ENCODE measurements around the gene APBB2.
"Not testable (repeated sequence)": the region's sequence is repeated elsewhere in the genome, so short reads cannot be mapped to it uniquely, and the experiment has no call there.

GRCh38 chr4:40817157-40817556 is 397.2 kb downstream of the APBB2 start:
- TF ChIP-seq CTCF (IDR thresholded peaks at IDR 0.05); USF1 (CRISPR knock-in tag; IDR thresholded peaks at IDR 0.05); FOXJ3 (CRISPR knock-in tag; IDR thresholded peaks at IDR 0.05; ENCODE audit: borderline replicate concordance); ZSCAN18 (CRISPR knock-in tag; IDR thresholded peaks at IDR 0.05): not testable (repeated sequence)
- TF ChIP-seq, protein P1, sequence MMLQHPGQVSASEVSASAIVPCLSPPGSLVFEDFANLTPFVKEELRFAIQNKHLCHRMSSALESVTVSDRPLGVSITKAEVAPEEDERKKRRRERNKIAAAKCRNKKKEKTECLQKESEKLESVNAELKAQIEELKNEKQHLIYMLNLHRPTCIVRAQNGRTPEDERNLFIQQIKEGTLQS (CRISPR knock-in tag; conservative IDR thresholded peaks at IDR 0.05): not testable (repeated sequence)
